ENCODE measurements around the gene FTL. TPM values are rescaled to one million over a fixed set of nuclear protein-coding genes. Genes with fewer than 3 reads are reported as not detected.
"Not testable (repeated sequence)": the region's sequence is repeated elsewhere in the genome, so short reads cannot be mapped to it uniquely, and the experiment has no call there.

FTL gene
- total RNA-seq, 2 experiments from 2014 or later, result 683 to 880 TPM

DNA sequence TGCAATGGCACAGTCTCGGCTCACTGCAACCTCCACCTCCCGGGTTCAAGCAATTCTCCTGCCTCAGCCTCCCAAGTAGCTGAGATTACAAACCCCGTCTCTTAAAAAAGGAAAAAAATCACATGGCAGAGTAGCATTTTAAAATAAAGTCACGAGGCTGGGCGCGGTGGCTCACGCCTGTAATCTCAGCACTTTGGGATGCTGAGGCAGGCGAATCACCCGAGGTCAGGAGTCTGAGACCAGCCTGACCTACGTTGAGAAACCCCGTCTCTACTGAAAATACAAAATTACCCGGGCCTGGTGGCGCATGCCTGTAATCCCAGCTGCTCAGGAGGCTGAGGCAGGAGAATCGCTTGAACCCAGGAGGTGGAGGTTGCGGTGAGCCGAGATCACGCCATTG is 37.4 kb upstream of the FTL start:
- H3K36me3 Mint-ChIP-seq (ENCODE audit: low read depth); H3K4me1 Mint-ChIP-seq; CTCF ChIA-PET; POLR2A ChIA-PET; DNase-seq; H3K9me3 Mint-ChIP-seq; H3K4me3 Mint-ChIP-seq; H3K27ac Mint-ChIP-seq; H3K27me3 Mint-ChIP-seq: not testable (repeated sequence)

DNA sequence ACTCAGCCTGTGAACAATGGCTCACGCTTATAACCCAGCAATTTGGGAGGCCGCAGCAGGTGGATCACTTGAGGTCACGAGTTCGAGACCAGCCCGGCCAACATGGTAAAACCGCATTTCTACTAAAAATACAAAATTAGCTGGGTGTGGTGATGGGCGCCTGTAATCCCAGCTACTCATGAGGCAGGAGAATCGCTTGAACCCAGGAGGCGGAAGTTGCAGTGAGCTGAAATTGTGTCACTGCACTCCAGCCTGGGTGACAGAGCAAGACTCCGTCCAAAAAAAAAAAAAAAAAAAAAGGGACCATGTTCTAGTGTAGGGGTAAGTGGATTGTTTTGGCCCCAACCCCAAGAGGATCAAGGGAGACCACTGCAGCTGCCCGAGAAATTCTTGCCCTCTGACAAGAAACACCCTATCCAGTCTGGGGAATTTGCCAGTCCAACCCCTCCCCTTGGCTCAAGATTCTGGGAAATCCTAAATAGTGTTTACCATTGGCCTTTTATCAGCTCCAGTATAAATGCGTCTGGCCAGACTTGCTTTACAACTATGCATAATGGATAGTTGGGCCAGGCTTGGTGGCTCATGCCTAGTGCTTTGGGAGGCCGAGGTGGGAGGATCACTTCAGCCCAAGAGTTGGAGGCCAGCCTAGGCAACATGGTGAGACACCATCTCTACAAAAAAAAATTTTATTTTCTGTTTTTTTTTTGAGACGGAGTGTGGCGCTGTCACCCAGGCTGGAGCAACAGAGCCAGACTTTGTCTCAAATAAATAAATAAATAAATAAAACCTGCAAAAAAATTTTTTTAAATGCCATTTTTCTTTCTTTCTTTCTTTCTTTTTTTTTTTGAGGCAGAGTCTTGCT is 36.7 kb upstream of the FTL start:
- H3K27ac Mint-ChIP-seq, result no peak overlapping the region
- DNase-seq, result no peak
- H3K9me3 Mint-ChIP-seq, result no peaks in the 10 kb centered on the region
- H3K4me3 Mint-ChIP-seq, result no peak overlapping the region
- ChIA-PET POLR2A (no interaction called here), CTCF (no interaction called here)
- H3K27me3 Mint-ChIP-seq, result no peaks in the 10 kb centered on the region
- H3K36me3 Mint-ChIP-seq (ENCODE audit: low read depth), result no peaks in the 10 kb centered on the region
- peaks cover 14% of the 10 kb centered on the region for H3K4me1 Mint-ChIP-seq

DNA sequence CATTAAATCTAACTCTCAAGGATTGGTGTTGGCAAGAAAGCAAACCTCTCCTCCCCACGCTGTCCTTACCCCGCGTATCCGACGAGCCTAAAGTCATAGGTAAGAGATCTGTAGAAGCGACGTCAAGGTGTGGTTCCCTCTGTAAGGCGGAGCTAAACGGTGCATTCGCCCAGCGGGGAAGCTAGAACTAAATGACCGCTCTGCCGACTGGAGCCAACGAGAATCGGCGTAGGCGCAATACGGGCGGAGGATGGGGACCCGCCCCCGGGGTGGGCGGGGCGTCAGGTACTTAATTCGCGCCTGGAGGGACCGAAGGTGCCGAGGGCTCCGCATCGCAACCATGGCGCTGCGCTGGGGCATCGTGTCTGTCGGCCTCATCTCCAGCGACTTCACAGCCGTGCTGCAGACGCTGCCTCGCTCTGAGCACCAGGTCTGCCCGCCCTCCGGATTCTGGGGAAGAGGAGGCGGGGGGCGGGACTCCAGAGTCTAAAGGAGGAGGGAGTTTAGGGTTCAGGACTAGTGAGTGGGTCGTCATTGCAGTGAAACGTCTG is 31.7 kb upstream of the FTL start, which contains the start of gene DHDH:
DHDH (plus strand) TSS at position 318 of the 551 bp plus-strand sequence; CDS start at position 341, 23 bp downstream.
- peaks cover 17% of the 10 kb centered on the region for H3K4me1 Mint-ChIP-seq
- no peaks in the 10 kb centered on the region for H3K27me3 Mint-ChIP-seq
- peak; percentile 92 for DNase-seq
- H3K4me3 Mint-ChIP-seq, result peak within 1 kb of the TSS; percentile 79
- H3K9me3 Mint-ChIP-seq, result no peaks in the 10 kb centered on the region
- CTCF ChIA-PET, result interaction anchor here (1.2 to 1.6 kb wide), 6 partner anchors 15 to 60 kb away, joined by 3 to 7 read pairs (median 4); partner anchors contain the start of genes GYS1 and RUVBL2
- peaks cover 1% of the 10 kb centered on the region for H3K36me3 Mint-ChIP-seq (ENCODE audit: low read depth)
- POLR2A ChIA-PET, result interaction anchor here (0.5 to 1.2 kb wide), 3 partner anchors 21 to 123 kb away, joined by 3 to 4 read pairs (median 3); partner anchors contain the start of genes BAX and BCAT2
- H3K27ac Mint-ChIP-seq, result peak within 1 kb of the TSS; percentile 85

DNA sequence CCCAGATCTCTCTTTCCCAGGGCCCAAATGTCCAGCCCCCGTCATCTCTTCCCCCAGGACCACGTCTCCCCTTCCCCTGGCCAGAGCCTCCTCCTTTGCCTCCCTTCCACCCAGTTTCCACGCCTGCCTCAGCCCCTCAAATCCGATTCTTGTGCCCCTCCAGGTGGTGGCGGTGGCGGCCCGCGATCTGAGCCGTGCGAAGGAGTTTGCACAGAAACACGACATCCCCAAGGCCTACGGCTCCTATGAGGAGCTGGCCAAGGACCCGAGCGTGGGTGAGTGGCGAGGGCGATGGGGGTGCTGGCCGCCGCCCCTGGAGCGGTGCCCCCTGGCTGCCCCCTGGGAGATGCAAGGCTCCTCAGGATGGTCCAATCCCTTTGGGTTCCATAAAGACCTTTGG is 30.3 kb upstream of the FTL start:
- H3K27me3 Mint-ChIP-seq, result no peaks in the 10 kb centered on the region
- CTCF ChIA-PET, result interaction anchor here (1.3 kb wide), 1 partner anchor 23 kb away, joined by 3 read pairs; no protein-coding TSS in a partner anchor
- H3K27ac Mint-ChIP-seq, result peak overlapping the region; percentile 36
- H3K4me3 Mint-ChIP-seq, result no peak overlapping the region
- peaks cover 1% of the 10 kb centered on the region for H3K36me3 Mint-ChIP-seq (ENCODE audit: low read depth)
- POLR2A ChIA-PET, result no interaction called here
- no peak for DNase-seq
- peaks cover 17% of the 10 kb centered on the region for H3K4me1 Mint-ChIP-seq
- no peaks in the 10 kb centered on the region for H3K9me3 Mint-ChIP-seq

DNA sequence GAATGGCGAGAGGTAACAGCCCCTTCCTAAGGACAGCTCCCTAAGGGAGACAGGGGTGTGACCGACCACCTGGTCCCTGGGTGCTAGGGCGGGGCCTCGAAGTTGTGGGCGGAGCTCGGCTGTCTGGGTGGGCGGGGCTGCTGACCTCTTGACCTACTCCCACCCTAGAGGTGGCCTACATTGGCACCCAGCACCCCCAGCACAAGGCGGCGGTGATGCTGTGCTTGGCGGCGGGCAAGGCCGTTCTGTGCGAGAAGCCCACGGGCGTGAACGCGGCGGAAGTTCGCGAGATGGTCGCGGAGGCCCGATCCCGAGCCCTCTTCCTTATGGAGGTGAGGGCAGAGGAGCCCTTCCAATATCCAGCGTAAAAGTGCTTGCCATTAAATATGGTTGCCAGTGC is 29.2 kb upstream of the FTL start:
- Mint-ChIP-seq H3K9me3 (peaks cover under 1% of the 10 kb centered on the region), H3K4me1 (peaks cover 17% of the 10 kb centered on the region), H3K27ac (no peak overlapping the region), H3K4me3 (no peak overlapping the region), H3K36me3 (ENCODE audit: low read depth) (peaks cover 7% of the 10 kb centered on the region), H3K27me3 (no peaks in the 10 kb centered on the region)
- DNase-seq, result no peak
- ChIA-PET CTCF (no interaction called here), POLR2A (no interaction called here)

DNA sequence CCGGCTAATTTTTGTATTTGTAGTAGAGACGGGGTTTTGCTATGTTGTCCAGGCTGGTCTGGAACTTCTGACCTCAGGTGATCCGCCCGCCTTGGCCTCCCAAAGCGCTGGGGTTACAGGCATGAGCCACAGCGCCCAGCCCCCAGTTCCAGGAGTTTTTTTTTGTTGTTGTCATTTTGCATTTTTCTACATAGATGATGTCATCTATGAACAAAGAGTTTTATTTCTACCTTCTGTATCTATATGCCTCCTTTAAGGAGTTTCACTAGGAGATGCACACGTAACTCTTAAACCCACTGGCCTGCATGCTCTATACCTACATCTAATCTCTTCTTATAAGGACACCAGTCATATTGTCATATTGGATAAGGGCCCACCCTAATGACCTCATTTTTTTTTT is 26.9 kb upstream of the FTL start:
- Mint-ChIP-seq H3K36me3 (ENCODE audit: low read depth) (peaks cover 11% of the 10 kb centered on the region), H3K9me3 (peaks cover 3% of the 10 kb centered on the region), H3K27ac (no peak overlapping the region), H3K4me1 (peaks cover 12% of the 10 kb centered on the region), H3K4me3 (no peak overlapping the region), H3K27me3 (no peaks in the 10 kb centered on the region)
- no peak for DNase-seq
- CTCF ChIA-PET, result interaction anchor here (0.6 kb wide), 1 partner anchor 13 kb away, joined by 4 read pairs; no protein-coding TSS in a partner anchor
- POLR2A ChIA-PET, result no interaction called here

DNA sequence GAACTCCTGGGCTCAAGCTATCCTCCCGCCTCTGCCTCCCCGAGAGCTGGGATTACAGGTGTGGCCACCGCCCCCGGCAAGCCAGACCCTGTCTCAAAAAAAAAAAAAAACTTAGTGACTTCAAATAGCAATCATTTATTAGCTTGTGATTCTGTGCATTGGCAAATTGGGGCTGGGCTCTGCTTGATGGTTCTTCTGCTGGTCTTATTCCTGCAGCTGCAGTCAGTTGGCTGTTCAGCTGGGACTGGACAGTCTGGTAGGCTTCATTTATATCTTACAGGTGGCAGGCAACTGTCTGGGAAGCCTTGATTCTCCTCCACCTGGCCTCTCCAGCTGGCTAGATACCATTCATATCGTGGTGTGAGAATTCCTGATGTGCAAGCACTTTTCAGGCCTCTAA is 24.2 kb upstream of the FTL start:
- Mint-ChIP-seq H3K27ac (no peak overlapping the region), H3K4me1 (no peaks in the 10 kb centered on the region), H3K9me3 (peaks cover 3% of the 10 kb centered on the region), H3K4me3 (no peak overlapping the region), H3K27me3 (no peaks in the 10 kb centered on the region), H3K36me3 (ENCODE audit: low read depth) (peaks cover 11% of the 10 kb centered on the region)
- ChIA-PET POLR2A (no interaction called here), CTCF (interaction anchor here (0.6 to 0.7 kb wide), 5 partner anchors 17 to 145 kb away, joined by 3 to 9 read pairs (median 3); no protein-coding TSS in a partner anchor)
- DNase-seq, result no peak

DNA sequence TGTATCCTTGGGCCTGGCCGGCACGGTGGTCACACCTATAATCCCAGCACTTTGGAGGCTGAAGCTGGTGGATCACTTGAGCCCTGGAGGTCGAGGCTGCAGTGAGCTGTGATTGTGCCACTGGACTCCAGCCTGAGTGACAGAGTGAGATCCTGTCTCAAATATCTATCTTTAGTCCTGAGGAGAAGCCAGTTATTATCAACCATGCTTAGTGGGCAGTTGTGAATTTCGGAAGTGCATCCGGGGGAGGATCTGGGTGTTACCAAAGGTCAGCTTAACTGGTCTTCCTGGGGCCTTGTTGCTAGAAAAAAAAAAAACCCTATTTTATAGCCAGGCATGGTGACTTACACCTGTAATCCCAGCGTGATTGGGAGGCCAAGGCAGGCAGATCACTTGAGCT is 22.0 kb upstream of the FTL start:
- Mint-ChIP-seq H3K27me3 (no peaks in the 10 kb centered on the region), H3K36me3 (ENCODE audit: low read depth) (peaks cover 11% of the 10 kb centered on the region)

DNA sequence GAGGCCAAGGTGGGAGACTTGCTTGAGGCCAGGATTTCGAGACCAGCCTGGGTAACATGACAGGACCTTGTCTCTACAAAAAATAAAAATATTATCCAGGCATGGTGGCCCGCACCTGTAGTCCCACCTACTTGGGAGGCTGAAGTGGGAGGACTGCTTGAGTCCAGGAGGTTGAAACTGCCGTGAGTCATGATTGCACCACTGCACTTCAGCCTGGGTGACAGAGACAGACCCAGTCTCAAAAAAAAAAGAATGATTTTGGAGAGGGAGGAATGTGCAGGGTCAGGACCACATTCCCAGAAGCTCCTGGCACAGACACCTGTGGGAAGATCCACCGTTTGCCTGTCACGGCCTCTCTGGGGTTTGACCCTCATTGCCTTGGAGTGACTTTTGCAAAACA is 19.7 kb upstream of the FTL start:
- CTCF ChIA-PET, result interaction anchor here (2.3 kb wide), 1 partner anchor 25 kb away, joined by 5 read pairs; no protein-coding TSS in a partner anchor

More for the DNA sequence above, 22.0 kb upstream of the FTL start:
- no peak overlapping the region for H3K27ac Mint-ChIP-seq
- H3K9me3 Mint-ChIP-seq, result peaks cover 8% of the 10 kb centered on the region
- H3K4me3 Mint-ChIP-seq, result no peak overlapping the region
- DNase-seq, result no peak
- H3K4me1 Mint-ChIP-seq, result no peaks in the 10 kb centered on the region
- CTCF ChIA-PET, result interaction anchor here (0.6 to 2.3 kb wide), 4 partner anchors 12 to 27 kb away, joined by 3 to 5 read pairs (median 4); no protein-coding TSS in a partner anchor
- POLR2A ChIA-PET, result no interaction called here

DNA sequence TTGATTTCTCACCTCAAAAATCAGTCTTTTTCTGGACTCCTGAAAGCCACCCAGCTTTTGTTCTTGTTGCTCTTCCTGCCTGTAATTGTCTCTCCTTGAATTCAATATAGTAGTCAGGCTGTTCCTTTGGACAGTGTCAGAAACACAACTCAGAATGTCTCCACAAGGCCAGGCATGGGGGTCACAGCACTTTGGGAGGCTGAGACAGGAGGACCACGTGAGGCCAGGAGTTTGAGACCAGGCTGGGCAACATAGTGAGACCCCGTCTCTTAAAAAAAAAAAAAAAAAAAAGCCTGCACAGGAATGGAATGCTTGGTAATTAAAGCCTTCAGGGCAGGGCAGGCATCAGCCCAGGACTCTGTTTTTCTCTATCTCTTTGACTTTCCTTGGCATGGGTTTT is 19.3 kb upstream of the FTL start:
- no peak overlapping the region for H3K4me3 Mint-ChIP-seq
- no peak overlapping the region for H3K27ac Mint-ChIP-seq
- DNase-seq, result no peak
- H3K36me3 Mint-ChIP-seq (ENCODE audit: low read depth), result peaks cover 4% of the 10 kb centered on the region
- no peaks in the 10 kb centered on the region for H3K4me1 Mint-ChIP-seq
- ChIA-PET CTCF (no interaction called here), POLR2A (no interaction called here)
- no peaks in the 10 kb centered on the region for H3K27me3 Mint-ChIP-seq
- peaks cover 12% of the 10 kb centered on the region for H3K9me3 Mint-ChIP-seq

More for the DNA sequence above, 19.7 kb upstream of the FTL start:
- Mint-ChIP-seq H3K27me3 (no peaks in the 10 kb centered on the region), H3K4me1 (no peaks in the 10 kb centered on the region), H3K27ac (no peak overlapping the region), H3K9me3 (peaks cover 12% of the 10 kb centered on the region), H3K4me3 (no peak overlapping the region), H3K36me3 (ENCODE audit: low read depth) (peaks cover 7% of the 10 kb centered on the region)
- no peak for DNase-seq
- POLR2A ChIA-PET, result no interaction called here

DNA sequence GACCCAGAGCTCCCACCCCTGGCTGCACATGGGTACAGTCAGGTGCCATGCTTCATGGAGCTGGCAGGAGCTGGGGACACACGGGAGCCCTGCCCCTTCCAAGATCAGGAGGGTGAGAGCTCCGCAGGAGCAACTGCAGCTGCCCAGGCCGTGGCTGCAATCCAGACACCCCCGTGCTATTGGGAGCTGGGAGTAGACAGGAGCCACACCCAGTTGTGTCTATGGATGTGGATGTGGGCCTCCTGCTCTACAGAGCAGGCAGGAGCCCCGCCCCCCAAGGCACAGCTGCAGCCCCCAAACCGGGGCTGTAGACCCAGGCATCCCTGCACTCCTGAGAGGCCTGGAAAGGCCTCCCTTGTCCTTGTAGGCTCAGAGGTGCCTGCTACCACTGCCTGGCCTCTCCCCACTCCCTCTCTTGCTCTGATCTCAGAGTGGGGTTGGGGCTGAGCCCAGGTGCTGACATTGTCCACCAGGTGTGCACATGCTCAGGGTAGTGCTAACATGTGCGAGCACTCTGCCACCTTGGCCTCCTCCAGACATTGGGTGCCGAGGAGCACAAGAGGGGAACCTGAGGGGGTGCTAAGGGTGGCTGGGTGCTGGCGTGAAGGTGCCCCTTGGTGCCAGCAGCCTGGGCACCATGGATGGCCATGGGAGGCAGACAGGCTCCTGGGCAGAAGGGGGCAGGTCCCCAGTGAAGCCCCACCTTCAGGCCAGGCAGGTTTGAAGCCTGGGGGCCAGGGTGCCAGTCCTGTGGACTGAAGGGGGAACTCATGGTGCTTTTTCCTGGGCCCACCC is 18.4 kb upstream of the FTL start:
- CTCF ChIA-PET, result no interaction called here
- H3K4me1 Mint-ChIP-seq, result no peaks in the 10 kb centered on the region
- H3K9me3 Mint-ChIP-seq, result peaks cover 9% of the 10 kb centered on the region
- no peak overlapping the region for H3K4me3 Mint-ChIP-seq
- POLR2A ChIA-PET, result no interaction called here
- DNase-seq, result no peak
- H3K27me3 Mint-ChIP-seq, result no peaks in the 10 kb centered on the region
- H3K27ac Mint-ChIP-seq, result no peak overlapping the region
- H3K36me3 Mint-ChIP-seq (ENCODE audit: low read depth), result no peaks in the 10 kb centered on the region

DNA sequence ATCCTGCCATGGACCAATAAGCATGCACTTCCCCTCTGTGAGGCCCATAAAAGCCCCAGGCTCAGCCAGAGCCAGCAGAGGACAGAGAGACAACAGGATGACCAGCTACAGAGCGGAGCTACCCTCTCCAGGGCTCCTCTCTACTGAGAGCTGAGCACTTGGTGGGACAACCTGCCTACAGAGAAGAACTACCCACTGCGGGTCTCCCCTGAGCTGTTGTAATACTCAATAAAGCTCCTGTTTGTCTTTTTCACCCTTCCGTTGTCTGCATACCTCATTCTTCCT is 17.9 kb upstream of the FTL start:
- Mint-ChIP-seq H3K36me3 (ENCODE audit: low read depth) (no peaks in the 10 kb centered on the region), H3K4me1 (no peaks in the 10 kb centered on the region), H3K27ac (no peak overlapping the region), H3K27me3 (no peaks in the 10 kb centered on the region), H3K9me3 (peaks cover 9% of the 10 kb centered on the region), H3K4me3 (no peak overlapping the region)
- ChIA-PET POLR2A (no interaction called here), CTCF (interaction anchor here (0.8 kb wide), 1 partner anchor 15 kb away, joined by 3 read pairs; no protein-coding TSS in a partner anchor)
- no peak for DNase-seq

DNA sequence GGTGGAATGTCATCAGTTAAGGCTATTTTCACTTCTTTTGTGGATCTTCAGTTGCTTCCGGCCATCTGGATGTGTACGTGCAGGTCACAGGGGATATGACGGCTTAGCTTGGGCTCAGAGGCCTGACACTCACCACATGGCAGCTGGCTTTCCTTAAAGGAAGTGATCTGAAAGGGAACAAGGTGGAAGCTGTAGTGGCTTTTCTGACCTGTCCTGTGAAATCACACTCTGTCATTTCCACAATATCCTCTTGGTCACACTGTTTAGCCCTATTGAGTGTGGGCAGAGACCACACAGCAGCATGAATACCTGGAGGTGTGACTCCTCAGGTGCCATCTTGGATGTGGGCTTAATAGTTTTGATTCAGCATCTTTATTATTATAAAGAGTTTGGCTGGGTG is 14.9 kb upstream of the FTL start:
- ChIA-PET CTCF (interaction anchor here (2.1 kb wide), 1 partner anchor 17 kb away, joined by 4 read pairs; no protein-coding TSS in a partner anchor), POLR2A (no interaction called here)
- peaks cover under 1% of the 10 kb centered on the region for H3K36me3 Mint-ChIP-seq (ENCODE audit: low read depth)
- H3K4me1 Mint-ChIP-seq, result peaks cover 9% of the 10 kb centered on the region
- H3K27me3 Mint-ChIP-seq, result no peaks in the 10 kb centered on the region
- H3K9me3 Mint-ChIP-seq, result peaks cover 9% of the 10 kb centered on the region
- H3K4me3 Mint-ChIP-seq, result no peak overlapping the region
- no peak overlapping the region for H3K27ac Mint-ChIP-seq
- DNase-seq, result no peak

Measured in activated CD4-positive, alpha-beta T cell treated with anti-CD3 and anti-CD28 coated beads, Interleukin-2, amount 10 ng/mL, durations not matched to agents 7 days and 5 days (primary cell).